Measurements from ENCODE around the gene ASPN. TPM values are rescaled to one million over a fixed set of nuclear protein-coding genes. Genes with fewer than 3 reads are reported as not detected.
A peak's percentile ranks its signal among the peaks of the same experiment; 100 is the strongest.

Gene ASPN
- polyA plus RNA-seq, 3 donors from 2014 or later = not detected

DNA sequence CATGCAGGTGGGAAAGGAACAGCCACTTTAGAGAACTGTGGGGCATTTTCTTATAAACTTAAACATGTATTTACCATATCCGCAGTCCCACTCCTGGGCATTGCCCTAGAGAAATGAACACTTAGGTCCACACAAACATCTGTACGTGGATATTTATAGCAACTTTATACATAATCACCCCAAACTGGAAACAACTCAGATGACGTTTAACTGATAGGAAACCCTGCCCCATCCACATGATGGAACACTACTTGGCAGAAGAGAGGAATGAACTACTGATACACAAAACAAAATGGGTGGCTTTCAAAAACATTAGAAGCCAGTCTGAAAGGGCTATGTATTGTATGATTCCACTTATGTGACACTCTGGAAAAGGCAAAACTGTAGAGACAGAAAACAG is 31.0 kb upstream of the ASPN start:
- Mint-ChIP-seq H3K4me1 (no peaks in the 10 kb centered on the region), H3K27ac (peak overlapping the region in 1 of 6 donors; percentile 27), H3K4me3 (no peak overlapping the region), H3K27me3 (ENCODE audit: low read depth in 3 of 3) (no peaks in the 10 kb centered on the region), H3K9me3 (no peaks in the 10 kb centered on the region), H3K36me3 (no peaks in the 10 kb centered on the region)
- DNase-seq = no peak

GRCh38 chr9:92512622-92513021 is 30.3 kb upstream of the ASPN start:
- no peak overlapping the region for H3K4me3 Mint-ChIP-seq
- DNase-seq = no peak
- H3K36me3 Mint-ChIP-seq = no peaks in the 10 kb centered on the region
- H3K4me1 Mint-ChIP-seq = no peaks in the 10 kb centered on the region
- no peaks in the 10 kb centered on the region for H3K9me3 Mint-ChIP-seq
- H3K27me3 Mint-ChIP-seq (ENCODE audit: low read depth in 3 of 3) = no peaks in the 10 kb centered on the region
- H3K27ac Mint-ChIP-seq = no peak overlapping the region

DNA sequence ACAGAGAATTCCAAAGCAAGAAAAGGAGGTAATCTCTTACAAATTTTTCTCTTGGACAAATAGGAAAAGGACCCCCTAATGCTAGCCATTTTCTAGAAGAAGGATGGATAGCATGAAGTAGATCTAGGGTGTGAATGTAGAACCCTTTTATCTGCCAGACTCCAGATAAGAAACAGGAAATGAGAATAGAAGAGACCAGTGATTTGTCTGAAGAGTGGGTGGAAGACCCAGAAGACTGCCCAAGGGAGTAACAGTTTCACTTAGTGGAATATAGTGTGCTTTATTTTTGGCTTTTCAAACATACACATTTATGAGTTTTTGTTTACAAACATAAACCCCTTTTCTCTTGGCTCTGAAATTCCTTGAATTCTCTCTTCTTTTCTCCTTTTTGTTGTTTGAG is 28.4 kb upstream of the ASPN start:
- peaks cover 0 to 3% (median 0%) of the 10 kb centered on the region in 3 donors for H3K36me3 Mint-ChIP-seq
- H3K9me3 Mint-ChIP-seq = no peaks in the 10 kb centered on the region
- H3K27me3 Mint-ChIP-seq (ENCODE audit: low read depth in 3 of 3) = no peaks in the 10 kb centered on the region
- H3K27ac Mint-ChIP-seq = no peak overlapping the region
- no peak overlapping the region for H3K4me3 Mint-ChIP-seq
- no peak for DNase-seq
- no peaks in the 10 kb centered on the region for H3K4me1 Mint-ChIP-seq

- Mint-ChIP-seq H3K9me3 (no peaks in the 10 kb centered on the region), H3K27ac (no peak overlapping the region), H3K4me1 (no peaks in the 10 kb centered on the region), H3K27me3 (ENCODE audit: low read depth in 3 of 3) (no peaks in the 10 kb centered on the region), H3K4me3 (no peak overlapping the region), H3K36me3 (peaks cover 0 to 3% (median 0%) of the 10 kb centered on the region in 3 donors)
- DNase-seq = no peak
Observed at GRCh38 chr9:92509050-92509449, 26.7 kb upstream of the ASPN start.

DNA sequence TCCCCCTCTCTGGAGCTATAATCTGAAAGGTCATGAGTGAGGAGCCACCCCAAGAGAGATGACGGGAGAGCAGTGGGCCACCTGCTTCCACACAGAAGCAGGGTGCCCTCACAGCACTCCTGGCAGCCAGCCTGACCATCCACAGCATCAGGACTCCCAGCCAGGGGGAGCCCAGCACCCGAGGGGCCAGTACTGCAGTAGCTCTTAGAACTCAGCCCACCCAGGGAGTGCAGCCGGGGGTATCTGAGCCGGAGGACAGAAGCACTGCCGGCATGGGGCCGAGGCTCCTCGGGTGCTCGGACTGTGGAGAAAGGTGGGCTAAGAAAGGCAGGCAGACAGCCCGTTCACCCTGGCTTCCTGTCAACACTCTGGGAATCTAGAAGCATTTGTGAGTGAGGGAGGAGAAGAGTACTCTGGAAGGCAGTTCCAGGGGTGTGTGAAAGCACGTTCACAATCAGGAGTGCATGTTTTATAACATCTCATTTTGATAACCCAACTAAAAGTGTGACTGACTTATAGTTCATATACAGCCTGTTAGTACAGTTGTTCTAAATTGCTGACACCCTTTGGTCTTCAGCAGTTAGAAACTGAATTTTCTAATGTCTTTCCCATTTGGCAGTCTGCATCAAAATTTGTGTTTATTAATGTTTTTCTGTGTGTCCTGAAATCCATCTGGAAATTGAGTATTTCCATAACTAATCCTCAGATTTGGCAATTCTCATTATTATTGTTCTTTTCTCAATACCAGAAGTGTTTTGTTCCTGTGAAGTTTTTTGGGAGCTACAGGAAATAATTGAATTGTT is 25.9 kb upstream of the ASPN start:
- no peak overlapping the region for H3K4me3 Mint-ChIP-seq

GRCh38 chr9:92507496-92507895 is 25.2 kb upstream of the ASPN start:
- no peak overlapping the region for H3K4me3 Mint-ChIP-seq
- no peak for DNase-seq
- H3K27ac Mint-ChIP-seq = peak overlapping the region in 1 of 6 donors; percentile 7
- no peaks in the 10 kb centered on the region for H3K4me1 Mint-ChIP-seq
- H3K9me3 Mint-ChIP-seq = no peaks in the 10 kb centered on the region
- peaks cover 0 to 3% (median 0%) of the 10 kb centered on the region in 3 donors for H3K36me3 Mint-ChIP-seq
- no peaks in the 10 kb centered on the region for H3K27me3 Mint-ChIP-seq (ENCODE audit: low read depth in 3 of 3)

More for the DNA sequence above, 25.9 kb upstream of the ASPN start:
- peaks cover 0 to 3% (median 0%) of the 10 kb centered on the region in 3 donors for H3K36me3 Mint-ChIP-seq
- no peak overlapping the region for H3K27ac Mint-ChIP-seq
- no peaks in the 10 kb centered on the region for H3K27me3 Mint-ChIP-seq (ENCODE audit: low read depth in 3 of 3)
- DNase-seq = no peak
- no peaks in the 10 kb centered on the region for H3K9me3 Mint-ChIP-seq
- no peaks in the 10 kb centered on the region for H3K4me1 Mint-ChIP-seq

DNA sequence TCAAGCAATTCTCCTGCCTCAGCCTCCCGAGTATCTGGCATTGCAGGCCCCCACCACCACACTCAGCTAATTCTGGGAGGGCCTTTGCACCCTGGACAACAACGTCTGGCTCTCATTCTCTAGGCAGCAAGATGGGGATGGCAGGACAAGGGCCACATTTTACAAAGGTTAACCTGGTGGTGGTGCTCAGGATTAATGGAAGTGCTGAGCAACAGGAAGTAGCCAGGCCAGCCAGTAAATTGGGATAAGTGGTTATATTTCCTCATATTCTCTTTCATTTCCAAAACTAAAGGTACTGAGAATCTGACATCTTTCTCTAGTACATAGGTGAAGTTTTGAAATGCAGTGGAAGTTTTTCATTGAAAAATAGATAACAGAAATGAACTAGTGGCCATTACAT is 24.7 kb upstream of the ASPN start:
- Mint-ChIP-seq H3K36me3 (peaks cover 0 to 3% (median 0%) of the 10 kb centered on the region in 3 donors), H3K9me3 (no peaks in the 10 kb centered on the region), H3K4me1 (no peaks in the 10 kb centered on the region), H3K4me3 (no peak overlapping the region), H3K27me3 (ENCODE audit: low read depth in 3 of 3) (no peaks in the 10 kb centered on the region), H3K27ac (no peak overlapping the region)
- DNase-seq = no peak

DNA sequence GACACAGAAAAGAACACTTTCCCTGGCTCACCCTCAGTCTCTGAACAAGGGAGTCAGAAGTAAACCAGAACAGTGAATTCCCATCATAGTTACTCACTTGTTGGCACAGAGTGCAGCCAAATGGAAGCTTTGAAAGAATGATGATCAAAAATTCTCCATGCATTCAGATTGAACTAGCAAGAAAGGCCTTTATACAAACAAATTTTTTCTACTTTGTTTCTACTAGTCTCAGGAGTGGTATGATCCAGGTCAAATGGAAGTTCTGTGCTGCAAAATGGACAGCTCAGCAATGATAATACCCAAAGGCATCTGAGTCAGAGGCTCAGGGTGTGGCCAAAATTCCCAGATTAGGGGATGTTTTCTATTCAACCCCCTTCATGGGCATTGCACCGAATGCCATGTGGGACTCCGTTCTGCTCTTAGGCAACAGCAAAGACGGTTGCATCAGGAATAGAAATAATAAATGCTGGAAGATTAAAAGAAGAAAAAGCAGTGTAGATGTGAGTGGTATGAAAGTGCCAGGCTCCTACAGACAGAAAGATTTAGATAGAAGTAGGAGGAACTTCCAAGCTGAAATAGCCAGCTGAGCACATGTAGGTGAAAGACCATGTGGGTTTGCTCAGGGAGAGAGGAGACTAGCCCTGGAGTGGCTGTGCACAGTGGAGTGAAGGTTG is 24.0 kb upstream of the ASPN start:
- Mint-ChIP-seq H3K27ac (no peak overlapping the region), H3K4me1 (no peaks in the 10 kb centered on the region), H3K9me3 (no peaks in the 10 kb centered on the region), H3K36me3 (peaks cover 0 to 3% (median 0%) of the 10 kb centered on the region in 3 donors), H3K4me3 (no peak overlapping the region), H3K27me3 (ENCODE audit: low read depth in 3 of 3) (no peaks in the 10 kb centered on the region)
- no peak for DNase-seq

DNA sequence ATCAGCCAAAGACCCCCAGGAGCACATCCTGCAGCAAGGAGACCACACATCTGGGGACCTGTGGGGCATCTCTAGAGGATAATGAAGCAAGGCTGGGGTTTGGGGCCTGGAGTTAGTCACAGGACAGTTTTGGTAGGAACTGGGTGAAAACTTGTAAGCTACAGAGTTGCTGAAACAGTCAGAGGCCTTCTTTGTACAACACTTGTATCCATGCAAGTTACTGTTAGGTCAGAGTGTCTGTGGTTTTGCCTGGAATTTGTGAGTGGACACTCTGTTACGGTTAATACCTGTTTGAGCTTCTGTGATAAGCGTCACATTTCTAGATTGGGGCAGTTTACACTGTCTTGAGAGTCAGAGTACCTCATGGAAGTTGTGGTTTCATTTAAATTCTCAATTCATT is 22.6 kb upstream of the ASPN start:
- DNase-seq = no peak
- no peaks in the 10 kb centered on the region for H3K9me3 Mint-ChIP-seq
- H3K4me3 Mint-ChIP-seq = no peak overlapping the region
- H3K27me3 Mint-ChIP-seq (ENCODE audit: low read depth in 3 of 3) = no peaks in the 10 kb centered on the region
- no peak overlapping the region for H3K27ac Mint-ChIP-seq
- no peaks in the 10 kb centered on the region for H3K4me1 Mint-ChIP-seq
- peaks cover 0 to 3% (median 0%) of the 10 kb centered on the region in 3 donors for H3K36me3 Mint-ChIP-seq

- no peak overlapping the region for H3K27ac Mint-ChIP-seq
- H3K4me1 Mint-ChIP-seq = no peaks in the 10 kb centered on the region
- DNase-seq = no peak
- no peak overlapping the region for H3K4me3 Mint-ChIP-seq
- no peaks in the 10 kb centered on the region for H3K9me3 Mint-ChIP-seq
- H3K27me3 Mint-ChIP-seq (ENCODE audit: low read depth in 3 of 3) = no peaks in the 10 kb centered on the region
- H3K36me3 Mint-ChIP-seq = peaks cover 0 to 3% (median 0%) of the 10 kb centered on the region in 3 donors
Observed at GRCh38 chr9:92503156-92503555, 20.9 kb upstream of the ASPN start.

DNA sequence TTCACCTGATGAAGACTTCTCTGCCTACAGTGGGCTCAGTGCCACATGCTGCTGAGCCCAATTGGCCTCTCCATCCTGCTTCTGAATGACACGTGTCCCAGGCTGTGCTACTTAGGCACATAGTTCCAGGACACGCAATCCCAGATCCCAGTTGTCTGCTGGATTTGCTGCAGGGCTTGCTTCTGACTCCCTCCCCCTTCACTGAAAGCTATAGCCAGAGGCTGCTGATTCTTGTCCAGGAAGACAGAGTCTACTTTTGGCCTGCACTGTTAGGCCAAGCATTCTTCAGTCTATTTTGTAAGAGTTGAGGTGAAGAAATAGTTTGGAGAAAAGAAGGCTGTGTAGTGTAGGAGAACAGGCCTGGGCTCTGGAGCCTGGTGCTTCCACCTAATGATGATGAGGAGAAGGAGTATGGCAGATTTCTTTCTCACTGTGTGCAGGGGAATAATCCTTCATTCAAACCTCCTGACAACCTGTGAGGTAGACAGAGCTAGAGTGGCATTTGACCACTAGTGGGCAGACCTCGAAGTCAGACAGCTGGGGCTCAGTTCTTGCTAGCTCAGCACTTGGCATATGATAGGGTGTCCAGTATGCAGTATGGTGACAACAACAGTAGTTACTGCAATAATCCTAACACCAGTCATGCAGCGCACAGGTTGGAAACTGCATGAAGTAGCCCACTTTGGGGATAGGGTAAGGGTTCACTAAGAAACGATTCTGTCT is 19.5 kb upstream of the ASPN start:
- H3K9me3 Mint-ChIP-seq = no peaks in the 10 kb centered on the region
- no peak overlapping the region for H3K4me3 Mint-ChIP-seq

DNA sequence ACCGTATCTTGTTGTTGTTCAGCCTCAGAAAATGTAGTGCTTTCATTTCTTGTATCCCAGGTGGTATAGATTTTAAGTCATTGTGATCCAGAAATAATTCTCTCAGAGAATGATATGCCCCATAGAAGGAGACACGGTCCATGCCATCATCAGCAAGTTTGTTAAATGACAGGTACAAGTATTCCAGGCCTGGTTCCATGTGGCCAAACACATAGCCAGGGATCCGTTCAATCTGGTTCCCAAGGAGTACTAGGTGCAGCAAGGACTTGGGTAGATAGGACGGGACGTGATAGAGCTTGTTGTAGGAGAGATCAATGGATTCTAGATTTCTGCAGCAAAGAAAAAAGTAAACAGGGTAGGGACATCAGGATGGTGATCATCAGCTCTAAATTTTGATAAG is 18.4 kb upstream of the ASPN start:
- Mint-ChIP-seq H3K4me1 (no peaks in the 10 kb centered on the region), H3K4me3 (no peak overlapping the region), H3K9me3 (no peaks in the 10 kb centered on the region), H3K36me3 (peaks cover 0 to 4% (median 0%) of the 10 kb centered on the region in 3 donors), H3K27me3 (ENCODE audit: low read depth in 3 of 3) (no peaks in the 10 kb centered on the region), H3K27ac (no peak overlapping the region)
- DNase-seq = no peak

More for the DNA sequence above, 19.5 kb upstream of the ASPN start:
- Mint-ChIP-seq H3K27ac (no peak overlapping the region), H3K27me3 (ENCODE audit: low read depth in 3 of 3) (no peaks in the 10 kb centered on the region), H3K4me1 (no peaks in the 10 kb centered on the region), H3K36me3 (peaks cover 0 to 4% (median 3%) of the 10 kb centered on the region in 3 donors)
- no peak for DNase-seq

DNA sequence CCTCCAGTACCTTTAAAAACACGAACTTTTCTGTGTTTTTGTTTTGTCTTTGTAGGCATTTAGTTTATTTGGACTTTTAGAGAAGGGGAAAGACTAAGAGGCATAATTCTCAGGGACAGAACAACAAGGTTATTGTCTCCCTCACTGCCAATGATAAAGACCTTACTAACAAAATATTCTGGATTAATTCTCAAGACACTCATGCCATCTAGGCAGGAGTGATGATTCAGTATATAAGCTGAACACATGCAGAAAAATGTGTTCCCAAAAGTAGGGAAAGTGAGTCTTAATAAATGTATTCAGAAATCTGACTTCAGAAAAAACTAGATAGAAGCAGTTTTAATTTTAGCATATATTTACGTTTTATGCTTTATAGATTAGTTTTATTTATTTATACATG is 17.4 kb upstream of the ASPN start:
- no peak for DNase-seq
- no peak overlapping the region for H3K4me3 Mint-ChIP-seq
- peaks cover 0 to 4% (median 0%) of the 10 kb centered on the region in 3 donors for H3K36me3 Mint-ChIP-seq
- no peaks in the 10 kb centered on the region for H3K9me3 Mint-ChIP-seq
- no peak overlapping the region for H3K27ac Mint-ChIP-seq
- H3K4me1 Mint-ChIP-seq = no peaks in the 10 kb centered on the region
- no peaks in the 10 kb centered on the region for H3K27me3 Mint-ChIP-seq (ENCODE audit: low read depth in 3 of 3)
